Measurements from ENCODE around the gene C1QTNF3. TPM values are rescaled to one million over a fixed set of nuclear protein-coding genes. Genes with fewer than 3 reads are reported as not detected.
"Not testable (repeated sequence)": the region's sequence is repeated elsewhere in the genome, so short reads cannot be mapped to it uniquely, and the experiment has no call there.

Gene C1QTNF3, protein sequence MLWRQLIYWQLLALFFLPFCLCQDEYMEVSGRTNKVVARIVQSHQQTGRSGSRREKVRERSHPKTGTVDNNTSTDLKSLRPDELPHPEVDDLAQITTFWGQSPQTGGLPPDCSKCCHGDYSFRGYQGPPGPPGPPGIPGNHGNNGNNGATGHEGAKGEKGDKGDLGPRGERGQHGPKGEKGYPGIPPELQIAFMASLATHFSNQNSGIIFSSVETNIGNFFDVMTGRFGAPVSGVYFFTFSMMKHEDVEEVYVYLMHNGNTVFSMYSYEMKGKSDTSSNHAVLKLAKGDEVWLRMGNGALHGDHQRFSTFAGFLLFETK
- total RNA-seq (2021) (1.2 to 2.1 TPM (median 2.0 TPM) in 3 replicates), Bru-seq, nascent RNA (percentile 56 among the genes with signal in this experiment)
- long read RNA-seq, experiment 1: 0 reads
- long read RNA-seq, experiment 2, partial matches to known transcripts: 0 of 2 reads
- long read RNA-seq, experiment 2, other reads (novel, unspliced or antisense): 2 of 2 reads
- long read RNA-seq, experiment 3: 0 reads

DNA sequence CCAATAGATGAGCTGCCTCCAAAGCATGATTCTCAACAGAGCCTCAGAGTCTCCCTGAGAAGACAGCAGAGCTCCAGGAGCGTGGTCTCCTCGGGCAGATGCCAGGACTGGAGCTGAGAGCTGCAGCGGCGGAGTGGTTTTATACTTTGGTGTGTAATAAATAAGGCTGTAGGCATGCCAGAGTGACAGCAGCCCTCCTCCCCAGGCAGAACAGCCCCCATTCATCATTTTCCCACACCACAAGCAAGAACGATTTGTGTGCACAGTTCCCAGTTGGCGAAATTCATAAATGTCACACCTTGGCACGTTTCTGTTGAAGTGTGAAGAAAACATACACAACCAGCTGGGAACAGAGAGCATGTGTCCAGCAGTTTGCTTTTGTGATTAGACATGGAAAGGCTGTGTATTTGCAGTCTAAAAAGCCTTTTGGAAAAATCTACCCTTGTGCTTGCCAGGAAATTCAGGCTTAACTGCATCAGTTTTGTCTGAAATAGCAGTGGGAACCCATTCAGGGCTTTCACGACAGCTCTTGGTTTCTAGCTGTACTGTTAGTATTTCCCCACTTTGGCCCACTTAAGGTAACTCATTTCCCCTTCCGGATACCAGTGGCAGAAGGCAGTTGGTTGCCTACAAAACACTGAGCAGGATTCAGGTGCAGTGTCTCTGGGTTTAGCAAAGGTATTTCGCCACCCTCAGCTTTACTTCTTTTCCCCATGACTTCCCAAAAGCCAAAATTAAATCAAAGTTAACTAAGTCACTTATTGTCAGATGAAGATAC lies at the start of gene C1QTNF3:
Gene C1QTNF3, minus strand, starts transcription at position 115 of the 778 bp plus-strand sequence. Its CDS starts 88 bp downstream, at position 27.
- ChIA-PET POLR2A (no interaction called here), CTCF (no interaction called here)
- TF ChIP-seq, protein P1, sequence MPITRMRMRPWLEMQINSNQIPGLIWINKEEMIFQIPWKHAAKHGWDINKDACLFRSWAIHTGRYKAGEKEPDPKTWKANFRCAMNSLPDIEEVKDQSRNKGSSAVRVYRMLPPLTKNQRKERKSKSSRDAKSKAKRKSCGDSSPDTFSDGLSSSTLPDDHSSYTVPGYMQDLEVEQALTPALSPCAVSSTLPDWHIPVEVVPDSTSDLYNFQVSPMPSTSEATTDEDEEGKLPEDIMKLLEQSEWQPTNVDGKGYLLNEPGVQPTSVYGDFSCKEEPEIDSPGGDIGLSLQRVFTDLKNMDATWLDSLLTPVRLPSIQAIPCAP (CRISPR knock-in tag; IDR thresholded peaks at IDR 0.05): no peak
- TF ChIP-seq FOXK1 (CRISPR knock-in tag; IDR thresholded peaks at IDR 0.05) (no peak), EMX1 (CRISPR knock-in tag; IDR thresholded peaks at IDR 0.05) (no peak), ZNF219 (CRISPR knock-in tag; IDR thresholded peaks at IDR 0.05; ENCODE audit: borderline replicate concordance) (no peak), PRRX2 (CRISPR knock-in tag; IDR thresholded peaks at IDR 0.05) (no peak), NFE2L1 (CRISPR knock-in tag; IDR thresholded peaks at IDR 0.05) (no peak), GABPB1 (CRISPR knock-in tag; IDR thresholded peaks at IDR 0.05) (no peak), CREM (CRISPR knock-in tag; IDR thresholded peaks at IDR 0.05) (no peak), NFATC4 (CRISPR knock-in tag; IDR thresholded peaks at IDR 0.05) (no peak), SMAD3 (CRISPR knock-in tag; IDR thresholded peaks at IDR 0.05; ENCODE audit: borderline replicate concordance) (no peak), ZNF671 (CRISPR knock-in tag; IDR thresholded peaks at IDR 0.05) (no peak)
- TF ChIP-seq, protein P2, sequence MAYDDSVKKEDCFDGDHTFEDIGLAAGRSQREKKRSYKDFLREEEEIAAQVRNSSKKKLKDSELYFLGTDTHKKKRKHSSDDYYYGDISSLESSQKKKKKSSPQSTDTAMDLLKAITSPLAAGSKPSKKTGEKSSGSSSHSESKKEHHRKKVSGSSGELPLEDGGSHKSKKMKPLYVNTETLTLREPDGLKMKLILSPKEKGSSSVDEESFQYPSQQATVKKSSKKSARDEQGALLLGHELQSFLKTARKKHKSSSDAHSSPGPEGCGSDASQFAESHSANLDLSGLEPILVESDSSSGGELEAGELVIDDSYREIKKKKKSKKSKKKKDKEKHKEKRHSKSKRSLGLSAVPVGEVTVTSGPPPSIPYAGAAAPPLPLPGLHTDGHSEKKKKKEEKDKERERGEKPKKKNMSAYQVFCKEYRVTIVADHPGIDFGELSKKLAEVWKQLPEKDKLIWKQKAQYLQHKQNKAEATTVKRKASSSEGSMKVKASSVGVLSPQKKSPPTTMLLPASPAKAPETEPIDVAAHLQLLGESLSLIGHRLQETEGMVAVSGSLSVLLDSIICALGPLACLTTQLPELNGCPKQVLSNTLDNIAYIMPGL (CRISPR knock-in tag; IDR thresholded peaks at IDR 0.05): no peak
- TF ChIP-seq, protein P3, sequence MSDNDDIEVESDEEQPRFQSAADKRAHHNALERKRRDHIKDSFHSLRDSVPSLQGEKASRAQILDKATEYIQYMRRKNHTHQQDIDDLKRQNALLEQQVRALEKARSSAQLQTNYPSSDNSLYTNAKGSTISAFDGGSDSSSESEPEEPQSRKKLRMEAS (CRISPR knock-in tag; IDR thresholded peaks at IDR 0.05): no peak
- TF ChIP-seq, protein P4, sequence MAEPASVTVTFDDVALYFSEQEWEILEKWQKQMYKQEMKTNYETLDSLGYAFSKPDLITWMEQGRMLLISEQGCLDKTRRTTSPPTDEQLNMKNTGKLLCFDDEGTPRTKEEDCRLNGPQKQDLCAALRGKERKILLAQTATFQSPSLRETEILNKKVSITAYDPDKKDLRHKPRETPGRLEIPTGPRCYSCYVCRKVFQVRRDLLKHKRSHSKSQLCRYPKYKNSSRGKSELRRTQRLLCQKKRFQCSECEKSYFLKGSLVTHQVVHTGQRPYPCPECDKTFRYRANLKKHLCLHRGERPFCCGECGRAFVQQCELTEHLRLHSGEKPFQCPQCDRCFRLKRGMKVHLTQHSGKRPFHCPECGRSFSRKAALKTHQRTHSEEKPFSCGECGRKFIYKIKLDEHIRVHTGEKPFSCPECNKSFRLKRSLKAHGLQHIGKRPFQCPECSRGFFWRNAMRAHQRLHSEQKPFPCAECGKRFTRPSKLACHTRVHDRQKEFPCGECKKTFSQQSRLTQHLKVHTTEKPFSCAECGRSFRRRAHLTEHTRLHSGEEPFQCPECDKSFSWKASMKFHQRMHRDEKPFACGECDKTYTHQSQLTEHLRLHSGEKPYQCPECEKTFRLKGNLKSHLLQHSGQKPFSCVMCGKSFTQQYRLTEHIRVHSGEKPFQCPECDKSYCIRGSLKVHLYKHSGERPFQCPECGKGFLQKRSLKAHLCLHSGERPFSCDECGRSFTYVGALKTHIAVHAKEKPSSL (CRISPR knock-in tag; conservative IDR thresholded peaks at IDR 0.05): no peak
- TF ChIP-seq, protein P5, sequence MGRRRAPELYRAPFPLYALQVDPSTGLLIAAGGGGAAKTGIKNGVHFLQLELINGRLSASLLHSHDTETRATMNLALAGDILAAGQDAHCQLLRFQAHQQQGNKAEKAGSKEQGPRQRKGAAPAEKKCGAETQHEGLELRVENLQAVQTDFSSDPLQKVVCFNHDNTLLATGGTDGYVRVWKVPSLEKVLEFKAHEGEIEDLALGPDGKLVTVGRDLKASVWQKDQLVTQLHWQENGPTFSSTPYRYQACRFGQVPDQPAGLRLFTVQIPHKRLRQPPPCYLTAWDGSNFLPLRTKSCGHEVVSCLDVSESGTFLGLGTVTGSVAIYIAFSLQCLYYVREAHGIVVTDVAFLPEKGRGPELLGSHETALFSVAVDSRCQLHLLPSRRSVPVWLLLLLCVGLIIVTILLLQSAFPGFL (CRISPR knock-in tag; IDR thresholded peaks at IDR 0.05; ENCODE audit: borderline replicate concordance): no peak
- TF ChIP-seq, protein P6, sequence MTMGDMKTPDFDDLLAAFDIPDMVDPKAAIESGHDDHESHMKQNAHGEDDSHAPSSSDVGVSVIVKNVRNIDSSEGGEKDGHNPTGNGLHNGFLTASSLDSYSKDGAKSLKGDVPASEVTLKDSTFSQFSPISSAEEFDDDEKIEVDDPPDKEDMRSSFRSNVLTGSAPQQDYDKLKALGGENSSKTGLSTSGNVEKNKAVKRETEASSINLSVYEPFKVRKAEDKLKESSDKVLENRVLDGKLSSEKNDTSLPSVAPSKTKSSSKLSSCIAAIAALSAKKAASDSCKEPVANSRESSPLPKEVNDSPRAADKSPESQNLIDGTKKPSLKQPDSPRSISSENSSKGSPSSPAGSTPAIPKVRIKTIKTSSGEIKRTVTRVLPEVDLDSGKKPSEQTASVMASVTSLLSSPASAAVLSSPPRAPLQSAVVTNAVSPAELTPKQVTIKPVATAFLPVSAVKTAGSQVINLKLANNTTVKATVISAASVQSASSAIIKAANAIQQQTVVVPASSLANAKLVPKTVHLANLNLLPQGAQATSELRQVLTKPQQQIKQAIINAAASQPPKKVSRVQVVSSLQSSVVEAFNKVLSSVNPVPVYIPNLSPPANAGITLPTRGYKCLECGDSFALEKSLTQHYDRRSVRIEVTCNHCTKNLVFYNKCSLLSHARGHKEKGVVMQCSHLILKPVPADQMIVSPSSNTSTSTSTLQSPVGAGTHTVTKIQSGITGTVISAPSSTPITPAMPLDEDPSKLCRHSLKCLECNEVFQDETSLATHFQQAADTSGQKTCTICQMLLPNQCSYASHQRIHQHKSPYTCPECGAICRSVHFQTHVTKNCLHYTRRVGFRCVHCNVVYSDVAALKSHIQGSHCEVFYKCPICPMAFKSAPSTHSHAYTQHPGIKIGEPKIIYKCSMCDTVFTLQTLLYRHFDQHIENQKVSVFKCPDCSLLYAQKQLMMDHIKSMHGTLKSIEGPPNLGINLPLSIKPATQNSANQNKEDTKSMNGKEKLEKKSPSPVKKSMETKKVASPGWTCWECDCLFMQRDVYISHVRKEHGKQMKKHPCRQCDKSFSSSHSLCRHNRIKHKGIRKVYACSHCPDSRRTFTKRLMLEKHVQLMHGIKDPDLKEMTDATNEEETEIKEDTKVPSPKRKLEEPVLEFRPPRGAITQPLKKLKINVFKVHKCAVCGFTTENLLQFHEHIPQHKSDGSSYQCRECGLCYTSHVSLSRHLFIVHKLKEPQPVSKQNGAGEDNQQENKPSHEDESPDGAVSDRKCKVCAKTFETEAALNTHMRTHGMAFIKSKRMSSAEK (CRISPR knock-in tag; IDR thresholded peaks at IDR 0.05; ENCODE audit: borderline replicate concordance): no peak
- TF ChIP-seq, protein P7, sequence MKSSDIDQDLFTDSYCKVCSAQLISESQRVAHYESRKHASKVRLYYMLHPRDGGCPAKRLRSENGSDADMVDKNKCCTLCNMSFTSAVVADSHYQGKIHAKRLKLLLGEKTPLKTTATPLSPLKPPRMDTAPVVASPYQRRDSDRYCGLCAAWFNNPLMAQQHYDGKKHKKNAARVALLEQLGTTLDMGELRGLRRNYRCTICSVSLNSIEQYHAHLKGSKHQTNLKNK (CRISPR knock-in tag; IDR thresholded peaks at IDR 0.05): no peak
- TF ChIP-seq, protein P8, sequence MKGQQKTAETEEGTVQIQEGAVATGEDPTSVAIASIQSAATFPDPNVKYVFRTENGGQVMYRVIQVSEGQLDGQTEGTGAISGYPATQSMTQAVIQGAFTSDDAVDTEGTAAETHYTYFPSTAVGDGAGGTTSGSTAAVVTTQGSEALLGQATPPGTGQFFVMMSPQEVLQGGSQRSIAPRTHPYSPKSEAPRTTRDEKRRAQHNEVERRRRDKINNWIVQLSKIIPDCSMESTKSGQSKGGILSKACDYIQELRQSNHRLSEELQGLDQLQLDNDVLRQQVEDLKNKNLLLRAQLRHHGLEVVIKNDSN (CRISPR knock-in tag; IDR thresholded peaks at IDR 0.05): no peak
- H3K9me3 Mint-ChIP-seq: 0 out of 2 replicates have a peak, but pooled peaks cover 3% of the 10 kb centered on the region
- no peak within 1 kb of the TSS; the same call in 1 of the 2 replicates for H3K27ac Mint-ChIP-seq
- no peak within 1 kb of the TSS for H3K4me3 Mint-ChIP-seq
- ATAC-seq (no peak), DNase-seq (ENCODE audit: low spot score) (no peak)
- peaks cover 3% of the 10 kb centered on the region; the same call in 1 of the 2 replicates for H3K27me3 Mint-ChIP-seq (ENCODE audit: low read depth)
- H3K4me1 Mint-ChIP-seq: peaks cover 23% of the 10 kb centered on the region
- H3K36me3 Mint-ChIP-seq: no peaks in the 10 kb centered on the region

DNA sequence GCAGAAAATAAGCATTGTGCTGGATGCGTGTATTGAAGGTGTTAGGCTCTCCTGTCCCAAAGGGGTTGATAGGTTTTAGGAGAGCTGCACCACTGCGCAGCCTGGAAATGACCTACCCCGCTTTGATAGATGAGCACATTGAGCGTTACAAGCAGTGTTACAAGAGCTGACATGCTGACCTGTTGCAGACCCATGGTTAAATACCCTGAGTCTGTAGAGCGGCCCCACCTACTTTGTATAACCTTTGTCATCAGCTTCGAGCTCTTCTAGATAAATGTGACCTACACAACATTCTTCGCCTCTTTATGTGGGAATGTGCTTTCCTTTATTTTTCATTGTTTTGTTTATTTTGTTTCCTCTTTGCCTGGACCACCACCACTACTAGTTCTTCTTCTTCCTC lies 48.0 kb upstream of the C1QTNF3 start:
- POLR2A ChIA-PET, H3K9me3 Mint-ChIP-seq: not testable (repeated sequence)

DNA sequence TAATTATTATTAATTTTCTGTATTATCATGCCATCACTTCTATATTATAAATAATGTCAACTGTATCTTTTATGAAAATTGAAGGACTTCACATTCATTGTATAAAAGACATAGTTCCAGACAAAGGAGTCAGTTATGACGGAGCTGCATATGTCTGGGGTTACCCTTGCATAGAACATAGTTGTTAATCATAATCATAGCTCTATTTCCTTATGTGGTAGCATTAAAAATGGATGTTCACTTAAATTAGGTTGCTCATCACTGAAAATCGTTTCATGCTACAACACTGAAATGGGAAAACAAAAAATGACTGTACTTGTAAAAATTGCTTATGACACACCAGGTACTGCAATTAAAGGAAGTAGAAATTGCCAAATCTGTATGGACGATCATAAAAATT lies 46.8 kb upstream of the C1QTNF3 start:
- H3K36me3 Mint-ChIP-seq; H3K27me3 Mint-ChIP-seq (ENCODE audit: low read depth); H3K4me1 Mint-ChIP-seq; DNase-seq (ENCODE audit: low spot score); CTCF ChIA-PET; POLR2A ChIA-PET; ATAC-seq; H3K9me3 Mint-ChIP-seq; H3K27ac Mint-ChIP-seq; H3K4me3 Mint-ChIP-seq: not testable (repeated sequence)

More for the DNA sequence above, 48.0 kb upstream of the C1QTNF3 start:
- ATAC-seq: peak; percentile 65
- H3K4me3 Mint-ChIP-seq; H3K27ac Mint-ChIP-seq; CTCF ChIA-PET; H3K27me3 Mint-ChIP-seq (ENCODE audit: low read depth); H3K36me3 Mint-ChIP-seq; DNase-seq (ENCODE audit: low spot score); H3K4me1 Mint-ChIP-seq: not testable (repeated sequence)

Data from WTC11 (cell line).